NCI-H460 (cell line): ENCODE data around the gene ITGB2. TPM values are rescaled to one million over a fixed set of nuclear protein-coding genes. Genes with fewer than 3 reads are reported as not detected.

Experiments used
- DNase-seq: peaks from one replicate; pipeline ENCODE4 v3.0.0-alpha.2; 2016; ENCODE audit warnings: low read depth; ENCODE audit errors: extremely low read depth
- total RNA-seq: library from RNA; depleted of rRNA; stranded (reverse); fragments of >200 nt; shearing (Covaris generic); gene quantifications from 2 replicates; pipeline ENCODE4 v1.2.3, GENCODE V29; 2014

Gene ITGB2
- total RNA-seq, 1 experiment from 2014 or later = 0.92 TPM

DNA sequence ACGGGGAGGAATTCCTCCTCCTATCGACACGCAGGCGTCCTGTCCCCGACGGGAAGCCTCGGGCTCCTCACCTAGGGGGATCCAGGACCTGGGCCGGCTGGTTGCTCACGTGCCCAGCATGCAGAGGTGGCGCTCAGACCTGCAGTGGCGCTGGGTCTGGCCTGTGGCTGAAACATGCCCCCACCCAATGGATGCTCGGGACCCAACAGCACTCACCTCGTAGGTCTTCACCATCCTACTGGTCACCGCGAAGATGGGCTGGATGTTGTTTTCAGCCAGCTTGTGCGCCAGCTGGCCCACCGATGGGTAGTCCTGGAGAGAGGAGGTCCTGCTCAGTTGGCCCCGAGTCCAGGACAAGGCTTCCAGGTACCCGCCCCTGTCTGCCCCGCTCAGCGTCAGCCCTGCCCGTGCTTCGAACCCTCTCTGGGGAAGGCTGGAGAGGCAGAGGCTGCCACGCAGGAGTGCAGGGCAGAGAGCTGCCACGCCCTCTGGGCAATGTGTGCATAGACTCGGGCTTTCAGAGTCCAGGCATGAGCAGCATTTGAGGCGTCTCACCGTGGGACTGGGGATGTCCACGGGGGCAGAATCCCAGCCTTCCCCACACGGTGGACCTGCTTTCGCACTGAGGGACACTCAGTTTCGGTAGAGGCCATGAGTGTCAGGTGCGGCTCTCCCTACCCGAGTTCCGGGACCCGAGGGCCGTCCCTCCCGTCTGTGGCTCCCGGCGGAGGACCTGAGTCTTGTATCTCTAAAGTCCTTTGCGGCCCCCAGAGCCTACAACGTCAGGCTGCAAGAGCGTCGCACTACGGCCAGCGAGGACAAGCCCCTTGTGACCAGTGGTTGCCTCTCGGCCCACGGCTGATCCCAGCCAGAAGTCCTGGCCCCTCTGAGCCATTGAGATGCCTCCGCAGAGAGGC lies 21.6 kb downstream of the ITGB2 start:
- no peak for DNase-seq

DNA sequence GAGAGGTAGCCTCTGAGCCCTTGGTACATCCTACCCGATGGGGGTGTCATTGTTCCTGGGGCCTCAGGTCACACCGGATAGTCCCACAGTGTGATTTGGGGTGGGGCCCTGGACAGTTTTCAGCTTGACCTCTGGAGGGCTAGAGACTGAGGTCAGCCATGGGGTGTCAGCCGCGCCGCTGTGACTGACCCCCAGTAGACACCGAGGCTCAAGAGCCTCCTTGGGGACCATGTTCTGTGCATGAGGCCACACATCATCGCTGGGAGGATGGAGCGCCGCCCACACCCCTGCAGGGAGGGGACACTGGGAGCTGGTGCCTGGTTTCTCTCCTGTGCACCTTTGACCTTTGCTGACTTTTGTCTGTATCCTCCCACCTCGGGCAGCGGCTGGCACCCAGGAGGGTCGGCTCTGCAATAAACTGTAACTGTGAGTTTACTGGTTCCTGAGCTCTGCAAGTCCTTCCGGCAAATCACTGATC lies 22.6 kb downstream of the ITGB2 start:
- no peak for DNase-seq

DNA sequence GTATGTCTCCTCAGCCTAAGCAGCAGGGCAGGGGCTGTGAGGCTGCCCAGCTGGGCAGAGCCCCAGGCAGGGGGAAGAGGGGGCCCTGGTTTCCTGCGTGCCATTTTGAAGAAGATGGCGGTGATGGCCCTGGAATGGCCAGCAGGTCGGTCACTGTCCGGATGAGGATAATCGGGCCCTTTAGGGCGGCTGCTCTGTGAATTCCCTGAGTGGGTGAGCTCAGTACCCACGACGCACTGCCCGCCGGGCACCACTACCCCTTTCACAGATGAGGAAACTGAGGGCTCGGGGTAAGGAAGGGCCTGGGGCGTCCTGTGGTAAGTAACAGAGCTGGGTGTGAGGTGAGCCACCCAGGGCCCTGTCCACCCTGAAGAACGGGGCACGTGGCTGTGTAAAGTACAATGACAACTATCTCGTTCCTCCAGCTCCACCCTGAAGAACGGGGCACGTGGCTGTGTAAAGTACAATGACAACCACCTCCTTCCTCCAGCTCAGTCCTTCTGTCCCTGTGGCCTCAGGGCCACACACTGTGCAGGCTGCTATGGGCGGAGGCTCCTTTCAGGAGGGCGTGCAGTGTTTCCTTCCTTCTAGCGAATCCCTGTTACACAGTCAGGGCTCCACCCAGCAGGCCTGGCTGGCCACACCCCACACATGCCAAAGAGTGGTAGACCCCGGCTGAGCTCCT lies 23.2 kb downstream of the ITGB2 start:
- DNase-seq = no peak

DNA sequence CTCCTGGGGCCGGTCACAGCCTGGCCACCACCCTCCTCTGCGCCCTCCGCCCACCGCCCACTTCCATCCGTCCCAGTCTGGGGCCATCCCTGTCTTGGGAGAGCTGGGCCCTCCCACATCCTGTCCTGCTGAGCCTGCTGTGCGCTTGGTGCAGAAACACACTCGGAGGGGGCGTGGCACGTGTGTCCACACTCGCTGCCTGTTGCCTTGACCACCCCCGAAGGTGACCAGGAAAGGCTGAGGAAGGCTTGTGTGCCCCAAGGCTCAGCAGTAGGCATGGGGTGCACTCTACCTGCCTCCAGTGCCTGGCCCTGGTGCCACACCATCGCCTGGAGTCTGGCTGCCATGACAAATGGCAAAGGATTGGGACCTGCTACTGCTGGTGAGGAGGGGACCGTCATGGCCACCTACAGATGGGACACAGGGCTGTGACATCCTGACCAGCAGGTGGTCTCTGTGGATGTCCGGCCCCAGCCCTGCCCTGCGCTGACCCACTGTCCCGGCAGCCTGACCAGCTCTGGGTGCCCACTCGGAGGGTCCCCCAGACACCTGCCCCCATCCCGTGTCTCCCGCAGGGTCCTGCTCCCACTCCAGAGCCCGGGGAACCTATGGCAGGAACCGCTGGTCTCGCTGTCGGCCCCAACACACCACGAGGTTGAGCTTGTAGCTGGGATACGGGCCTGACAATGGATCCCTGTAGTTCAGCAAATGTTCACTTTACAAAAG lies 24.0 kb downstream of the ITGB2 start:
- no peak for DNase-seq

DNA sequence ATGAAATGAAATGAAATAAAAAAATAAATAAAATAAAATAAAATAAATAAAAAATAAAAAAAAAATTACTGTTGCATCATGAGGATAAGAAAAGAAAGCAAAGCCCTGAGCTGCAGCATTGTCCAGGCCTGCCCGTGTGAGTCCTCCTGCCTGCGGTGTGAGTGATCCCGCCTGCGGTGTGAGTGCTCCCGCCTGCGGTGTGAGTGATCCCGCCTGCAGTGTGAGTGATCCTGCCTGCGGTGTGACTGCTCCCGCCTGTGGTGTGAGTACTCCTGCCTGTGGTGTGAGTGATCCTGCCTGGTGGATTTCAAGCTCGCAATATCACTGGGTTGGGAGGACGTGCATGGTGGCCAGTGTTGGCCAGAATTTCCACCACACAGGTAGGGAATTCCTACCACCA lies 24.8 kb downstream of the ITGB2 start:
- no peak for DNase-seq

DNA sequence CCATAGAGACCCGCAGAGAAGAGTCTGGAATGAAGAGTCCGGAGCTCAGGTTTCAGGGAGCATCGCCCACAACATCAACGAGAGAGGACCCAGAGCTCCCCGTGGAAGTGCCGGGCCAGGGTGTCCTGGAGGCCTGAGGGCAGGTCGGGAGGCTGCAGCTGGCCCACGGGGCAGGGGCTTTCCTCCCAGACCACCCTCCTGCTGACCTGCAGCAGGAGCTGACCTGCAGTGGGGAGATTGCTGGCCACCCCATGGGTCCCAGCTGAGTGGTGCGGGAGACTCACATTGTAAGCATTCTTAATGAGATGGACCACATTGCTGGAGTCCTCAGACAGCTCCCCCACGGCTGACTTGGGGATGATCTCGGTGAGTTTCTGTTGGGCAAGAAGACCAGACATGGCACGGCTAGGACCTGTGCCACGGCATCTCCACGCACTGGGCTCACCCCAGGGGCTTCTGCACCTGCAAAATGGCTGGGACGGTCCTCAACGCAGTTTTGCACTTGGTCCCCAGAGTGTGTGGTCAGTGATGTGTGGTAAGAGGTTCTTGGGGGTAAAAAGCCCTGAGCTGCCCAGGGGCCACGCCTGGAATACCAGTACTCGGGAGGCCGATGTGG lies 25.9 kb downstream of the ITGB2 start:
- no peak for DNase-seq

DNA sequence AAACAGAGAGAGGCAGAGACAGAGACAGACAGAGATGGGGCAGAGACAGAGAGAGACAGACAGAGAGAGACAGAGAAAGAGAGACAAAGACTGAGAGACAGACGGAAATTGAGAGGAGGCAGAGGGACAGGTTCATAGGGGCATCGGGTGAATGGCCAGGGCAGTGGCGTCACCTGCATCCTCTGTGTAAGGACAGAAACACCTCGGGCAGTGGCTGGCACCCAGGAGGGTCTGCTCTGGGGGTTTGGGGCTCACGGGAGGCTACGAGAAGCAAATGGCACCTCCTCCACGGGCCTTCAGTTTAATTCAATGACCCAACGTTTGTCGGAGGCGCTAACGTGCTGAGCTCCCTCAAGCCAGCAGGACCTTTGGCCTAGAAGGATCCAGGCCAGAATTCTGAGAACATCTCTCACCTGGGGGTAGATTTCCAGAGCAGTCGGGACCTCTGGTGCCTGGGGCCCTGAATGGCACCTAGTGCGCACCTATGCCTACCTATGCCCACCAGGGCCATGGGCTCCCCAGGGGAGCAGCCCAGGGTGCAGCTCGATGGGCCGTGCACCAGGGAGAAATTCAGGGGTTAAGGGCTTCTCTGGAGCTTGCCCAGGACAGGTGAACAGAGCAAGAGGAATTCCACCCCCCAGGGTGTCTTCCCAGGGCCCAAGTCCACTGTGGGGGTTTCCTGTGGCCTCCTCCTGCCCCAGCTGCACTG lies 26.6 kb downstream of the ITGB2 start:
- DNase-seq = no peak

DNA sequence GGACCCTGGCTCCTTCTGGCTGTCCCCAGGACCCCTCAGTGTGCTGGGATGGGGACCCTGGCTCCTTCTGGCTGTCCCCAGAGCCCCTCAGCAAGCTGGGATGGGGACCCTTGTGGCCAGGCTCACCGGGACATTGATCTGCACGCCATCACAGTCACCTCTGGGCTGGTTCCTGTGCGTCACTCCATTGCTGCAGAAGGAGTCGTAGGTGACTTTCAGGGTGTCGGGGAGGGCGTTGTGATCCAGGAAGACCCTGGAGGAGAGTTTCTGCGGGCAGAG lies 27.5 kb downstream of the ITGB2 start:
- DNase-seq = no peak

DNA sequence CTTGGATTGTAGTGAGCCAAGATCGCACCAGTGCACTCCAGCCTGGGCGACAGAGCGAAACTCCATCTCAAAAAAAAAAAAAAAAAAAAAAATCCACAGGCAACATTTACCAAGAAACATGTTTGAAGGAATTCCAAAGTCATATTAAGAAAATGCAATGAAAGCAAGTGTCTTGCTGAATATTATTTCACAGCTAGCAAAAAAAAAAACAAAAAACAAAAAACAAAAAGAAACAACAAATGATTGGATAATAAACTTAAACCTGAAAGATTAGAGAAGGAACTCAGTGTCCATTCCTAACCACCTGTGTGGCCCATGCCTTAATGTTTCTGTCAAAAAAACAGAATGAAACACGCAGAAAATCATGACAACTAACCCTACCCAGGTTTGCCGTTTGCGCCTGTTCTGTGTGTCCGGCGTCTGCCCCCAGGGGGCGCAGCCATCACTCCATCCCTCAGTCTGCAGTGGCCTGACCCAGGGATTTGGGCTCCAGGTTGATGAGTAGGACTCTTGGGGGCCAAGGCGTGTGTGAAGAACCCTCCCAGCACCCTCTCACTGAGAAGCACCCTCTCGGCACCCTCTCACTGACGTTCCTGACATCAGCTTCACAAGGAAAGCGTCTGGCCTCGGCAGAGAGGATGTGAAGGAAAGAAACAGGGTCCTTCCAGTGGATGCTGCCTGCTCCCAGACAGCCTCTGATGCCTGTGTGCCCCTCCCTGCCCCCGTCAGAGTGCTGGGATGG lies 28.0 kb downstream of the ITGB2 start:
- no peak for DNase-seq

DNA sequence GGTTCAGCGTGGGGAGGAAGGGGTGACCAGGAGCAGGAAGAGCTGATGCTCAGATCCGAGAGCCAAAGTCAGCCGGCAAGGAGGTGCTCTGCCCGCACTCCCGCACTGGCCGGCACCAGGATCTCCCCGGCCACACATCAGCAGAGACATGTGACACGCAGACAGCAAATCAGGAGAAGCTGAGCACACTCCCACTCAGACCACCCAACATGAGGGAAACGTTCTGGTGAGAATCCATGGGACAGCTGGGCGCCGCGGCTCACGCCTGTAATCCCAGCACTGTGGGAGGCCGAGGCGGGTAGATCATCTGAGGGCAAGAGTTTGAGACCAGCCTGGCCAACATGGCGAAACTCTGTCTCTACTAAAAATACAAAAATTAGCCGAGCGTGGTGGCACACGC lies 28.6 kb downstream of the ITGB2 start:
- no peak for DNase-seq

DNA sequence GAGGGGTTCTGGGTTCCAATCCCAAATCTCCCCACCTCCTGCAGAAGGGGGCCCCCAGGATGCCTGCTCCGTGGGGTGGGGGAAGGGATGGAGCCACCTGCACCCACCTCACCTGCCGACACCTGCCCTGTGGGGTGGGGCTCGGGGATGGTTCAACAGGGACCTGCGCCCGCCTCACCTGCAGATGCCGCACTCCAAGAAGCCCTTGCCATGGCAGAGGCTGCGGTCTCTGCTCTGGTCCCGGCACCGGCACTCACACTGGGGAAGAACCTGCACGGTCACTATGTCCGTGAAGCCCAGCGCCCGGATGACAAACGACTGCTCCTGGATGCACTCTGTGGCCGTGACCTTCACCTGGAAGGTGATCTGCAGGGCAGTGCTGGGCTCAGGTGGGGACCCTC lies 29.1 kb downstream of the ITGB2 start:
- DNase-seq = no peak

DNA sequence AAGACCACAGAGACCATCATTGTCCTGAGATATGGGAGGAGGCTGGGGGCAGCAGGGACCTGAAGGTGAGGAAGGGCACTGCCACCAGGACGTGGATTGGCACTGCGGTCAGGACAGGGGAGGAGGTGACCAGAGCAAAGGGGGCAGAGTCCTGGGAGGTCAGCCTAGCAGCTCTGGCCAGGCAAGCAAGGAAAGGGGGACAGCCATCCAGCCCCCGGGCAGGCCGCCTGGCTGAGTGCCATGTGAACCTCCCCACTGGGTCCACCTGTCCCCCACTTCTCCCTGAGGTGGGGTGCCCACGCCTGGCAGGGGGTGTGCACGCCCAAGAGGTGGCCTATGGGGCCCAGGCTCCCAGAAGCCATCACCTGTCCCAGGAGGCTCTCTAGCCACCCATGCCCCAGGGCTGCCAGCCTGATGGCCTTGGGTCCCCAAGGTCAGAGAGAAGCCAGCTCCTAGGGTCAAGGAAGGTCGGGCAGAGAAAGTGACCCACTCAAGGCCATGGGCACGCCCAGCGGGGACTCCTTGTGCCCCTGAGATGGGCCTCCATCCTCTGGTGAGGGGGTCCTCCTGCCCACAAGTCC lies 29.6 kb downstream of the ITGB2 start:
- DNase-seq = no peak

DNA sequence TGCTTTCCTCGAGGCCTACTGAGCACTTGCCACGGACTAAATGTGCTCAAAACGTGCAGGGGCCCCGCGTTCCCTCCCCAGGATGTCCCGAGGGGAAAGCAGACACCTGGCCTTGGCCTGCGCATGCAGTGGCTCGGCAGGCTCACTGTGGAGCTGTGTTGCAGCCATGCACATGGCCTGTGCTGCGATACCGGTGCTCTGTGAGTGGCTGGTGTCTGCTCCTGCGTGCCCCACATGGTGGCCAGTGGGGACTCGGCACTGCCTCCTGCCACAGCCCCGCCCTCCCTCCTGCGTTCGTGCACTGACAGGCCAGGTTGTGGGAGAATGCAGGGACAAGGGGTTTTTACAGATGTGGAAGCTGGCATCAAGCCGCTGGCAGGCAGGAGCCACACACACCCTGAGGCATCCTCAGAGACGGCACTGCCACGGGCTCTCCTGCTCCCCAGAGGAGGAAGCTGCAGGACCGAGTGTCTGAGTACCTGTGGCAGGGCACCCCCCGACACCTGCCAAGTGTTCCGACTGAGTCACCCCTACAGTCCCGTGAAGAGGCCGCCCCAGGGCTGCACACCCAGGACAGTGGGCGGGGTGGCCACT lies 30.3 kb downstream of the ITGB2 start:
- no peak for DNase-seq

DNA sequence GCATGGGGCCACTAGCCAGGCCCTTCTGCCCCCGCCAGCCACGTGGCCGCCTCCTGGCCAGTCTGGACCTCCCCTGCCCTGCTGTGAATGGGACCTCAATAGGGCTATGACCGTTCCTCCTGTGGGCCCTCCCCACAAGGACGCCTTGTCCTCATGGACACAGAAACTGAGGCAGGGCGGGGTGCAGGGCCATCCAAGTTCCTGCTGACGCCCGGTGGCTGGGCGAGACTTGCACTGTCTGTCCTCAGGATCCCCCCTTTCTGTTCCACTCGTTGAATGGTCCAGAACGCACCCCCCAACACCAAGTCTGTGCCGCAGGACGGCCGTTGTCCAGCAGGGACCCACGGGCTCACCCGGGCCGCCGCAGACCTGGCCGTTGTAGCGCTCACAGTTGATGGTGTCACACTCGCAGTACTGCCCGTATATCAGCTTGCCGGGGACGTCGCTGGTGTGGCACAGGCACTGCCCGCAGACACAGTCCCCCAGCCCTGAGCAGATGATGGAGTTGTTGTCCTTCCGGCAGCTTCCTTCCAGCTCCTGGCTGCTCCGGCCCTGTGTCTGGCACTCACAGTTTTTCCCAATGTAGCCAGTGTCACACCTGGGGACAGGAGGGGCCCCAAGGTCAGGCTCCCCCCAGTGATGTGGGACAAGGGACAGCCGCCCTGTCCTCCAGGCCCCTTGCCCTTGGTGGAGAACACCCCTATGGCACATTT lies 30.9 kb downstream of the ITGB2 start:
- DNase-seq = no peak

DNA sequence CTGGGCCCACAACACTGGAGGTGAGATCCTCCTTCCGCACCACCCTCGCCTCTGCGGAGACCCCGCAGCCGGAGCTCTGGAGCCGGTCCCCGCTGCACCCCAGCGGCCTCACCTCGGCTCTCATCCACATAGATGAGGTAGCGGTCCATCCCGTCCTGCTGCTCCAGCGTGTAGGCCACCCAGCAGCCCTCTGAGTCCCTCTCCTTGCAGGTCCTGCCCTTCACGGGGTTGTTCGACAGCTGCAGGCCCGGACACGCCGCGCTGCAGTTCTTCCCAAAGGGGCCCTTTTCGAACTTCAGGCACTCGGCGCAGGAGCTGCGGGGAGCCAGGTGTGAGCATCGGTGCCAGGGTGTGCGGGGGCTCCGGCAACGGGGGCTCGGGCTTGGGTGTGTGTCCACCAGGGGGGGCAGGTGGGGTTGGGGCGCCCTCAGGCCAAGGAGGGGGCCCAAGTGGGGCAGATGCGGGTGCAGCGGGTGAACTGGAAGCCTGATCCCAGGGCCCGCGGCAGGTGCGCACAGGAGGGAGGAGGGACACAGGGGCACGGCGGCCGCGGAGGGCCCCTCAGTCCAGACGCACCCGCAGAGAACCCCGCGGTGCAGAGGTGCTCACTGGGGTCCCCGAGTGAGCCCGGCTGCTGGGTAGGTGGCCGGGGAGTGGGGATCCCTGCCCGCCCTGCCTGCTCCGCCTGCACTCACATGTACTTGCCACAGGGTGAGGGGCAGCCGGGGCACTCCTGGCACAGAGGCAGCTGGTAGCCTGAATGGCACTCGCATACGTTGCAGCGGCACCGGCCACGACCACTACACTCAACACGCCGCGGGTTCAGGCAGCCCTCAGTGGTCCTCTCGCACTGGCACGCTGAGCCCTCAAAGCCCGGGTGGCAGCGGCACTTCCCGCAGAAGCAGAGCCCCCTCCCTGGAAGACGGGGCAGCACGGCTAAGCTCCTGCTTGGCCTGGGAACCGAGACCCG lies 31.8 kb downstream of the ITGB2 start:
- no peak for DNase-seq

DNA sequence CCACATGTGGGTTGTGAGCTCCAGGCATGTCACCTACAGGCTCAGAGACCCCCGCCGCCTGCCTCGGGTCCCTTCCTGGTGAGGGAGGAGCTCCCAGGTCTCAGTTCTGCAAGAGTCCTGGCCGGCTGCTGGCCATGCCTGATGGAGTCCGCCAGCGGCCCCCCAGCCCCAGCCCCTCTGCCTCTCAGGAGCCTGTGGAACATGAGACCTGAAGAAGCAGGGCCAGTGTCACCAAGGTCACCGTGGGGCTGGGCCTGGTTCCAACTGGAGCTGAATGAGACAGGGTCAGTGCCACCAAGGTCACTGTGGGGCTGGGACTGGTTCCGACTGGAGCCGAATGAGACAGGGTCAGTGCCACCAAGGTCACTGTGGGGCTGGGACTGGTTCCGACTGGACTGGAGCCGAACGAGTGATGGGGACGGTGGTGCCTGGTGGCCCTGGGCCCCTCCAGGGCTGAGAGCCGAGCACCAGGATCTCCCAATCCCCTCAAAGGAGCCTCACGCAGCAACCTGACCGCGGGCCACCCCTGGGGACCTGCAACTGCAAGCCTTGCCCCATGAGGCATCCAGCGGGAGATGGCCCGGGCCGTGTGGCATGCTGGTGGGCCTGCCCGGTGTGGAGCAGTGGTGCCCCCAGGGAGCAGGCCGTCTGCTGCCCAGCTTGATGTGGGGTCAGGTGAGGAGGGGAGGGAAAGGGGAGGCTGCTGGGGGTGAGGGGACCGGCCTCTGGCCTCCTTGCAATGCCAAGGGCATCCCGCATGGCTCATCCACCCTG lies 32.7 kb downstream of the ITGB2 start:
- no peak for DNase-seq
